ENCODE measurements around the gene MAST2. TPM values are rescaled to one million over a fixed set of nuclear protein-coding genes. Genes with fewer than 3 reads are reported as not detected.

The MAST2 gene
- total RNA-seq, 3 donors from 2014 or later = 28.0 to 34.4 (median 31.6) TPM

- Histone ChIP-seq H3K9me3 (no peaks in the 10 kb centered on the region), H3K4me3 (no peak overlapping the region), H3K36me3 (no peaks in the 10 kb centered on the region), H3K27ac (no peak overlapping the region), H3K4me1 (no peaks in the 10 kb centered on the region), H3K27me3 (no peaks in the 10 kb centered on the region)
- intact Hi-C loops (cut with DNase I; ENCODE audit: low total_unique reads) = loop anchor here (10.0 kb wide), 1 partner anchor 275 kb away; the partner anchor contains the start of gene IPP
- DNase-seq (ENCODE audit: low spot score in 2 of 2) = no peak
- TF ChIP-seq POLR2AphosphoS5 (IDR thresholded peaks at IDR 0.05) (no peak), POLR2A (IDR thresholded peaks at IDR 0.05) (no peak), CTCF (IDR thresholded peaks at IDR 0.05) (no peak)
These were observed 226.9 kb downstream of the MAST2 start for GRCh38 chr1:46030074-46030870.

GRCh38 chr1:46030876-46031660 lies 227.7 kb downstream of the MAST2 start:
- Histone ChIP-seq H3K27me3 (no peaks in the 10 kb centered on the region), H3K4me3 (no peak overlapping the region), H3K27ac (no peak overlapping the region), H3K9me3 (no peaks in the 10 kb centered on the region), H3K4me1 (no peaks in the 10 kb centered on the region), H3K36me3 (no peaks in the 10 kb centered on the region)
- no peak for TF ChIP-seq POLR2AphosphoS5 (IDR thresholded peaks at IDR 0.05)
- intact Hi-C loops (cut with DNase I; ENCODE audit: low total_unique reads) = loop anchor here (10.0 kb wide), 1 partner anchor 276 kb away; the partner anchor contains the start of gene IPP
- DNase-seq (ENCODE audit: low spot score in 2 of 2) = no peak

GRCh38 chr1:46034601-46035516 lies 231.4 kb downstream of the MAST2 start:
- no peak overlapping the region for H3K4me3 ChIP-seq
- H3K27ac ChIP-seq = no peak overlapping the region
- H3K4me1 ChIP-seq = no peaks in the 10 kb centered on the region
- H3K27me3 ChIP-seq = no peaks in the 10 kb centered on the region
- H3K9me3 ChIP-seq = no peaks in the 10 kb centered on the region
- TF ChIP-seq CTCF (IDR thresholded peaks at IDR 0.05) (no peak), POLR2AphosphoS5 (IDR thresholded peaks at IDR 0.05) (no peak), POLR2A (IDR thresholded peaks at IDR 0.05) (no peak)
- no peak for DNase-seq (ENCODE audit: low spot score in 2 of 2)
- H3K36me3 ChIP-seq = no peaks in the 10 kb centered on the region
- intact Hi-C loops (cut with DNase I; ENCODE audit: low total_unique reads) = loop anchor here (5.0 to 10.0 kb wide), 2 partner anchors 142 to 280 kb away; partner anchors contain the start of genes IPP, P3R3URF and TSPAN1

- Histone ChIP-seq H3K27ac (peak overlapping the region; percentile 1 to 34), H3K4me3 (no peak overlapping the region), H3K4me1 (no peaks in the 10 kb centered on the region), H3K9me3 (no peaks in the 10 kb centered on the region), H3K36me3 (no peaks in the 10 kb centered on the region), H3K27me3 (no peaks in the 10 kb centered on the region)
- peak; percentile 81 to 85 for DNase-seq (ENCODE audit: low spot score in 2 of 2)
- peak; percentile 87 to 98 (median 98) for TF ChIP-seq CTCF (IDR thresholded peaks at IDR 0.05)
- TF ChIP-seq POLR2A (IDR thresholded peaks at IDR 0.05) = no peak
- TF ChIP-seq POLR2AphosphoS5 (IDR thresholded peaks at IDR 0.05) = peak in 2 of 3 donors; percentile 43 to 61
- intact Hi-C loops (cut with DNase I; ENCODE audit: low total_unique reads) = loop anchor here (5.0 to 10.0 kb wide), 2 partner anchors 140 to 282 kb away; partner anchors contain the start of genes IPP, P3R3URF and TSPAN1
These were observed 233.8 kb downstream of the MAST2 start for GRCh38 chr1:46036894-46037839.

Data from breast epithelium (tissue), 4 donors.